GM23248 (cell line): ENCODE data around the gene CRYGD.

ENCODE experiments used
- EZH2 ChIP-seq: fragments of 200-600 bp; sonication (generic); IDR thresholded peaks from 2 replicates; pipeline ENCODE4 v1.6.1; 2018; ENCODE audit warnings: antibody characterized with exemption, mild to moderate bottlenecking; ENCODE audit not compliant: insufficient read depth, poor library complexity, severe bottlenecking
- EZH2phosphoT487 ChIP-seq: fragments of 200-600 bp; sonication (generic); IDR thresholded peaks from 2 replicates; pipeline ENCODE4 v1.6.1; 2018; ENCODE audit warnings: antibody characterized with exemption, moderate library complexity, mild to moderate bottlenecking, low read depth; ENCODE audit not compliant: insufficient read depth

DNA sequence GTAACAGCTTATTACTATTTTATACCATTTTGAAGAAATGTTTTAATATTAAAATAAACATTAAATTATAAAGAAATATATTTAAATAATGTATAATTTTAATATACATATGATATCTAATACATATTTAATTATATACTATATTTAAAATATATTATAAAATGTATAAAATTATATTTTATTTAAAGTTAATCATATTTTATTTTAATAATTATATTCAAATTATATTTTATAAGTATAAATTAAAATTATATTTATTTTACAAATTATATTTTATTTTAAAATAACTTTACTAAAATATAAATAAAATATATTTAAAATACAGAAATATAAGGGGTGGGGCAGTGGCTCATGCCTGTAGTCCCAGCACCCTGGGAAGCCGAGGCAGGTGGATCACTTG is 2.1 kb downstream of the CRYGD start:
- no peak for TF ChIP-seq EZH2
- no peak for TF ChIP-seq EZH2phosphoT487
